Epithelial cell of esophagus (primary cell): ENCODE data around the gene CCT8L2.
"Not testable (repeated sequence)": the region's sequence is repeated elsewhere in the genome, so short reads cannot be mapped to it uniquely, and the experiment has no call there.

Experiments
- DNase-seq: peaks from one replicate; pipeline ENCODE4 v3.0.0; 2010; ENCODE audit warnings: low read depth
- H3K4me3 ChIP-seq: 2 replicates; pipeline ENCODE4 v1.5.1; 2011; ENCODE audit warnings: mild to moderate bottlenecking, low read length, control low read depth
- CTCF ChIP-seq: IDR thresholded peaks from 2 replicates; pipeline ENCODE4 v1.5.1; 2011; ENCODE audit warnings: low read depth, mild to moderate bottlenecking, low read length, control low read depth, inconsistent platforms; ENCODE audit not compliant: insufficient read depth; ENCODE audit errors: missing control alignments

The CCT8L2 gene

GRCh38 chr22:16586991-16587390 lies 5.6 kb downstream of the CCT8L2 start:
- no peak for TF ChIP-seq CTCF
- DNase-seq = no peak
- no peak overlapping the region for H3K4me3 ChIP-seq

GRCh38 chr22:16586170-16586569 lies 6.4 kb downstream of the CCT8L2 start:
- DNase-seq = no peak
- TF ChIP-seq CTCF = no peak
- no peak overlapping the region for H3K4me3 ChIP-seq

DNA sequence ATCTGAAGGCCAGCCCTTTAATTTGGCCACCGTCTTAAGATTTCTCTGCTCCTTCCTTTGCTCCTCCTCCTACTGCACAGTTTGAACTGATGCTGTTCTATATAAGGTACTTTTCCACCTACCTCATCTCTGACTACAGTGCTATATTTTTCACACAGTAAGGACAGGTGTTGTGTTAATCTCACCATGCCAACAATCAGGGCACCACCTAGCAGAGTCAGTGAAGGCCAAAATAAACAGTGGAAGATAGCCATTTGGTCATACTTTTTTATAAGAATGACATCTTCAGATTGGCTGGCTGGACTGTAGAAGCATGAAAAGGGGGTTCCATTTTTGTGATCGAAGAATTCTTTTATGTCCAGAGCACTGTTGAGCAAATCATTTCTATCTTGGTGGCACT lies 11.7 kb downstream of the CCT8L2 start:
- DNase-seq, H3K4me3 ChIP-seq: not testable (repeated sequence)

DNA sequence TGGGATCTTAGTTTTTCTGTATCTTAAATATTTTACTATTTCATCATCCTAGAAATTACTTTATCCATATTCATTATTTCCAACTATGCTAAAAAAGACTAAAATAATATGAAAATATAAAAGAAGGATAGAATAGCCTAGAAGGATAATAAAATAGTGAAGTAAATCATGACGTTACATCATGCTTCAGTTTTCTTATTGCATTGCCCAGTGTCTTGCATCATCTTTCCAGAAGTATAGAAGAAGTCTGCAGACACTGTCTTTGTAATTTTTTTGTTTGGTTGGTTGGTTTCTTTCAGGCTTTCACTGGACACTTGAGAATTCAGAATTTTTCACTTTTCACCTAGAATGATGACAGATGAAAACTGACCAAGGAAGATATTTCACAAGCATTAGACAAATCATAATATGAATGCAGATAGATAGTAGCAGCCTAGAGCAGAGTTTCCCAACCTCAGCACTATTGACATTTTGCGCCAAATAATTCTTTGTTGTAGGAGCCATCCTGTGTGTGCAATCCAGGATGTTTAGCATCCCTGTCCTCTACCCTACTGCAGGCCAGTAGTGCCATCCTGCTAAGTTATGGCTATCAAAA lies 23.3 kb downstream of the CCT8L2 start:
- not testable (repeated sequence) for H3K4me3 ChIP-seq, DNase-seq

GRCh38 chr22:16568425-16568758 lies 24.2 kb downstream of the CCT8L2 start:
- TF ChIP-seq CTCF = no peak
- DNase-seq = no peak
- H3K4me3 ChIP-seq = no peak overlapping the region

GRCh38 chr22:16567617-16568424 lies 24.8 kb downstream of the CCT8L2 start:
- DNase-seq = not testable (repeated sequence)

GRCh38 chr22:16566421-16567151 lies 26.0 kb downstream of the CCT8L2 start:
- not testable (repeated sequence) for H3K4me3 ChIP-seq, DNase-seq

More at GRCh38 chr22:16567617-16568424, 24.8 kb downstream of the CCT8L2 start:
- H3K4me3 ChIP-seq = not testable (repeated sequence)

DNA sequence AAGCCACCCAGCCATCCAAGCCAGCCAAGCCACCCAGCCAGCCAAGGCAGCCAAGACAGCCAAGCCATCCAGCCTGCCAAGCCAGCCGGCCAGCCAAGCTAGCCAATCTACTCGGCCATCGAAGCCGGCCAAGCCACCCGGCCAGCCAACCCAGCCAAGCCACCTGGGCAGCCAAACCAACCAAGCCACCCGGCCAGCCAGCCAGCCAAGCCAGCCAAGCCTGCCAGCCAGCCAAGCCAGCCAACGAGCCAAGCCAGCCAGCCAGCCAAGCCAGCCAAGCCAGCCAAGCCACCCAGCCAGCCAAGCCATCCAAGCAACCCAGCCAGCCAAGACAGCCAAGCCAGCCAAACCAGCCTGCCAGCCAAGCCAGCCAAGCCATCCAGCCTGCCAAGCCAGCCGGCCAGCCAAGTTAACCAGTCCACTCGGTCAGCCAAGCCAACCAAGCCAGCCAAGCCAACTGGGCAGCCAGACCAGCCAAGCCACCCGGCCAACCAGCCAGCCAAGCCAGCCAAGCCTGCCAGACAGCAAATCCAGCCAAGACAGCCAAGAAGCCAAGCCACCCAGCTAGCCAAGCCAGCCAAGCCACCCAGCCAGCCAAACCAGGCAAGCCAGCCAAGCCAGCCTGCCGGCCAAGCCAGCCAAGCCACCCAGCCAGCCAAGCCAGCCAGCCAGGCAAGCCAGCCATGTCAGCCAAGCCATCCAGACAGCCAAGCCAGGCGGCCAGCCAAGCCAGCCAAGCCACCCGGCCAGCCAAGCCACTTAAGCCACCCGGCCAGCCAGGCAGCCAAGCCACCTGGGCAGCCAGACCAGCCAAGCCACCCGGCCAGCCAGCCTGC lies 26.8 kb downstream of the CCT8L2 start:
- not testable (repeated sequence) for DNase-seq

DNA sequence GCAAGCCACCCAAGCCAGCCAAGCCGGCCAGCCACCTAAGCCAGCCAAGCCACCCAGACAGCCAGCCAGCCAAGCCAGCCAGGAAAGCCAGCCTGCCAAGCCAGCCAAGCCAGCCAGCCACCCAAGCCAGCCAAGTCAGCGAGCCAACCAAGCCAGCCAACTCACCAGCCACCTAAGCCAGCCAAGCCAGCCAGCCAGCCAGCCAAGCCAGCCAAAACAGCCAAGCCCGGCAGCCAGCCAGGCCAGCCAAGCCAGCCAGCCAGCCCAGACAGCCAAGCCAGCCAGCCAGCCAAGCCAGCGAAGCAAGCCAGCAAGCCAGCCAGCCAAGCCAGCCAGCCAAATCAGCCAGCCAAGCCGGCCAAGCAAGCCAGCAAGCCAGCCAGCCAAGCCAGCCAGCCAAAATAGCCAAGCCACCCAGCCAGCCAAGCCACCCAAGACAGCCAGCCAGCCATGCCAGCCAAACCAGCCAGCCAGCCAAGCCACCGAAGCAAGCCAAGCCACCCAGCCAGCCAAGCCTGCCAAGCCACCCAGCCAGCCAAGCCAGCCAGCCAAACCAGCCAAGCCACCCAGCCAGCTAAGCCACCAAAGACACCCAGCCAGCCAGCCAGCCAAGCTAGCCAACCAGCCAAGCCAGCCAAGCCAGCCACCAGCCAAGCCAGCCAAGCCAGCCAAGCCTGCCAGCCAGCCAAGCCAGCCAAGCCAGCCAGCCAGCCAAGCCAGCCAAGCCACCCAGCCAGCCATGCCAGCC lies 27.6 kb downstream of the CCT8L2 start:
- not testable (repeated sequence) for H3K4me3 ChIP-seq, DNase-seq

More for the DNA sequence above, 26.8 kb downstream of the CCT8L2 start:
- H3K4me3 ChIP-seq = not testable (repeated sequence)
